Lower leg skin (tissue), 3 donors: ENCODE data around the gene ANKRD34A.

ENCODE experiments used
- POLR2A ChIP-seq, 2 donors: fragments of 450-650 bp; IDR thresholded peaks; one replicate each; pipeline ENCODE4 v1.6.1; 2016 to 2017; ENCODE audit warnings: antibody characterized with exemption in 2 of 2, mild to moderate bottlenecking in 1 of 2, moderate library complexity in 1 of 2
- TF ChIP-seq, protein P1 (sequence below), 3 donors: fragments of 450-650 bp; IDR thresholded peaks; one replicate each; pipeline ENCODE4 v1.5.1; 2016; ENCODE audit warnings: antibody characterized with exemption in 3 of 3, mild to moderate bottlenecking in 3 of 3, moderate library complexity in 2 of 3

DNA sequence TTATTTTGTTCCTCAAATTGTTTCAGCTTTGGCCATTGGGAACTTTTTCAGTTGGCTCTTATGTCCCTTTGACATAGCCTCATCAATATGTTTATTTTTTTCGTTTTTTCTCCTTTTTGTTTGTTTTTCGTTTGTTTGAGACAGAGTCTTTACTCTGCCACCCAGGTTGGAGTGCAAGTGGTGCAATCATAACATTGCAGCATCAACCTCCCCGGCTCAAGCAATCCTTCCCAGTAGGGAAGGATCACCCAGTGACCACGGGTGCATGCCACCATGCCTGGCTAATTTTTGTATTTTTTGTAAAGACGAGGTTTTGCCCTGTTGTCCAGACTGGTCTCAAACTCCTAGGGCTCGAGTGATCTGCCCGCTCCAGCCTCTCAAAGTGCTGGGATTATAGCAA is 8.2 kb upstream of the ANKRD34A start:
- TF ChIP-seq, protein P1, sequence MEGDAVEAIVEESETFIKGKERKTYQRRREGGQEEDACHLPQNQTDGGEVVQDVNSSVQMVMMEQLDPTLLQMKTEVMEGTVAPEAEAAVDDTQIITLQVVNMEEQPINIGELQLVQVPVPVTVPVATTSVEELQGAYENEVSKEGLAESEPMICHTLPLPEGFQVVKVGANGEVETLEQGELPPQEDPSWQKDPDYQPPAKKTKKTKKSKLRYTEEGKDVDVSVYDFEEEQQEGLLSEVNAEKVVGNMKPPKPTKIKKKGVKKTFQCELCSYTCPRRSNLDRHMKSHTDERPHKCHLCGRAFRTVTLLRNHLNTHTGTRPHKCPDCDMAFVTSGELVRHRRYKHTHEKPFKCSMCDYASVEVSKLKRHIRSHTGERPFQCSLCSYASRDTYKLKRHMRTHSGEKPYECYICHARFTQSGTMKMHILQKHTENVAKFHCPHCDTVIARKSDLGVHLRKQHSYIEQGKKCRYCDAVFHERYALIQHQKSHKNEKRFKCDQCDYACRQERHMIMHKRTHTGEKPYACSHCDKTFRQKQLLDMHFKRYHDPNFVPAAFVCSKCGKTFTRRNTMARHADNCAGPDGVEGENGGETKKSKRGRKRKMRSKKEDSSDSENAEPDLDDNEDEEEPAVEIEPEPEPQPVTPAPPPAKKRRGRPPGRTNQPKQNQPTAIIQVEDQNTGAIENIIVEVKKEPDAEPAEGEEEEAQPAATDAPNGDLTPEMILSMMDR (IDR thresholded peaks at IDR 0.05) = no peak
- TF ChIP-seq POLR2A (IDR thresholded peaks at IDR 0.05) = no peak
